HG02642 (cell line): ENCODE data around the gene GNLY.

Experiments used
- ATAC-seq: cut with Tn5 transposase; IDR thresholded peaks from one replicate; pipeline ENCODE4 v1.9.1; 2021; ENCODE audit warnings: mild to moderate bottlenecking; ENCODE audit not compliant: unreplicated experiment, poor library complexity

The GNLY gene

GRCh38 chr2:85722519-85722918, 28.4 kb downstream of the GNLY start:
- ATAC-seq = no peak

- ATAC-seq = no peak
Observed at GRCh38 chr2:85723707-85724360, 29.7 kb downstream of the GNLY start.

- no peak for ATAC-seq
Observed at GRCh38 chr2:85724731-85725181, 30.6 kb downstream of the GNLY start.

GRCh38 chr2:85725451-85725850, 31.3 kb downstream of the GNLY start:
- ATAC-seq = no peak

DNA sequence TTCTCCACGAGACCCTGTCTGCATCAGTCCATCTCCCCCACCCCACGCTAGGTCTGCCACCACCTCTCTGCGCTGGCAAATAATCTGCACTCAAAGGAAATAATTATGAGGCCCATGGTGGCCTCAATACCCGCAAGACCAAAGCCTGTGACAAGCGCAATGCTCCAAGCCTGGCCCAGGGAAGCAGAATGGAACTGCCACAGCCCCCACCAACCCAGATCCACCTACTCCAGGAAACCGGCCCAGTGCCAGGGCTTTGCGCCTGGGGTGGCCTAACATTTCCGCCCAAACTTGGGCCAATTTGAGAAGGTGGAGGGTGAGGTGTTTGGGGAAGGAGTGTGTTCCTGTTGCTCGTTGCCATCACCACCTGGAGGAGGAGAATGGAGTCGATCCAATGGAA, 33.6 kb downstream of the GNLY start:
- ATAC-seq = no peak

GRCh38 chr2:85728342-85728741, 34.2 kb downstream of the GNLY start:
- no peak for ATAC-seq

DNA sequence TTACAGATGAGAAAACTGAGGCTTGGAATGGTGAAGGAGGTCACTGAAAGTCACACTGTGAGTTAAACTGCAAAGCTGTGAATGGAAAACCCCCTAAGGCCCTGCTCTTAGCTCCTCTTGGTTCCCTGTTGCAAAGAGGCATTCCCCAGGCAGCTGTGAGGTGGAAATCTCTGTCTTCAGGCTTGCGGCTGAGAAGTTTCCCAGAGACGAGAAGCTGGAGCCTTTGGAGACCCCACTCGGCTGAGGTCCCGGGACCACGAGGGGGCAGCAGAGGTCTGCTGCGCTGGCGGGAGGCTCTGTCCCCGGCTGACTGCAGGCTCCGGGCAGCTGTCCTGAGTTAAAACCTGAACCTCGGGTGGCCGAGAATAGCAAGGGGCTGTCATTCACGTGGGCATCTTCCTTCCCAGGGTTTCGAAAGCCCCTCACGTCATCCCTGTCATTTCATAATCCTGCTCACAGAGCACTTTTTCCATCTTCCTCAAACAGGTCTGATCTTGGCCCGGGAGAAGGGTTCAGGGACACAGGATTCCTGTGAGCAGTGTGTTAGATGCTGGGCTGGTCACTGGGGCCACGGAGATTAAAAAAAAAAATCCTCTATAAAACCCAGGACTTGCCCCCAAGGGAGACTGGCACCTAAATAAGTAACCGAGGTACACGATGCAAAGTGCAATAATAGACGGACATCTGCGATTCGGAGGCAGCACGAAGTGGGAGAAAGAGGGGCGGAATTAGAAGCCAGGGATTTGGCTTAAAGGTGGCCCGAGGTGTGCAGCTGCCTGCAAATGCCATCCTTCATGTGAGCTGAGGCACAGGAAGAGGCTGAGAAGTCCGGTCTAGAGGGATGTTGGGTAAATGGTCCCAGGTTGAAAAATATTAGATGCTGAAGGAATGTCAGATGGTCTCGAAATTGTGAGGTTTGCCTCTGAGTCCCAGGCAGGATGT, 35.0 kb downstream of the GNLY start:
- no peak for ATAC-seq

GRCh38 chr2:85729825-85730510, 35.8 kb downstream of the GNLY start:
- no peak for ATAC-seq

DNA sequence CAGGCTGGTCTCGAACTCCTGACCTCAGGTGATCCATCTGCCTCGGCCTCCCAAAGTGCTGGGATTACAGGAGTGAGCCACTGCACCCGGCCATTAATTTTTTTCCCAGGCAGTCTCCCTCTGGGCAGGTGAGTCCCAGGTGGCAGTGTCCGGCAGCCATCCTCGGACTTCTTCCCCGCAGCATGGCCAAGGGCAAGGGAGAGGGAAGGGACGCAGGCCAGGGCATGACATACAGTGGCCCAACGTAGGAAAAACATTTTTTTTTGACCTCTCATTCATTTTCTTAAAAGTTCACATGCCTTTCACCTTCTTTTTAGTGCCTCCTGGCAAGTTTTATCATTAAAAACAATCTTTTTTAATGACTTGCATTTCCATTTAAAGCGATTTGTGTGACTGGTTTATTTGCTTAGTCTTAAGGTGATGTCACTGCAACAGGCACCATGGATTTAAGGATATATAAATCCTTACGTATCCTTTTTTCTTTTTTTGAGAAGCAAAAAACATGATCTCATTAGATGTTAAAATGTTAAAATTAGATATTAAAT, 36.6 kb downstream of the GNLY start:
- no peak for ATAC-seq

- no peak for ATAC-seq
Observed at GRCh38 chr2:85731606-85732005, 37.4 kb downstream of the GNLY start.

GRCh38 chr2:85732467-85733120, 38.4 kb downstream of the GNLY start:
- ATAC-seq = no peak

GRCh38 chr2:85733121-85733960, 39.2 kb downstream of the GNLY start:
- no peak for ATAC-seq

DNA sequence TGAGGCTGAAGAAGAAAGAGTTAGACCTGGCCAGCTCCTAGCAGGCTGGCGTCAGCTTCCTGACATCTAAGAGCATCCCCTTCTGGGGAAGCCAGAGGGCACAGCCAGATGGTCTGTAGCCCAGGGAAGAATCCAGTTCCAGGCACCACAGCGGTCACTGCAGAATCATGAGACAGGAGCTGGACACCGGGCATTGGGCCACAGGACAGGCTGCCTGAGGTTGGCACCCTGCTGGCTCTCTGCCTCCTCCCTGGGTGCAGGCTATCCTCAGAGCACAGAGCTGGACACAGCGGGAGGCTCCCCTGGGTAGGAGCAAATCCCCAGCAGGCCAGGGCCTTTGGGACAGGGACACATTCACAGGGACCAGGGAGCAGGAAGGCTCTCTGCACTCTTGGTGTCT, 39.9 kb downstream of the GNLY start:
- ATAC-seq = no peak

DNA sequence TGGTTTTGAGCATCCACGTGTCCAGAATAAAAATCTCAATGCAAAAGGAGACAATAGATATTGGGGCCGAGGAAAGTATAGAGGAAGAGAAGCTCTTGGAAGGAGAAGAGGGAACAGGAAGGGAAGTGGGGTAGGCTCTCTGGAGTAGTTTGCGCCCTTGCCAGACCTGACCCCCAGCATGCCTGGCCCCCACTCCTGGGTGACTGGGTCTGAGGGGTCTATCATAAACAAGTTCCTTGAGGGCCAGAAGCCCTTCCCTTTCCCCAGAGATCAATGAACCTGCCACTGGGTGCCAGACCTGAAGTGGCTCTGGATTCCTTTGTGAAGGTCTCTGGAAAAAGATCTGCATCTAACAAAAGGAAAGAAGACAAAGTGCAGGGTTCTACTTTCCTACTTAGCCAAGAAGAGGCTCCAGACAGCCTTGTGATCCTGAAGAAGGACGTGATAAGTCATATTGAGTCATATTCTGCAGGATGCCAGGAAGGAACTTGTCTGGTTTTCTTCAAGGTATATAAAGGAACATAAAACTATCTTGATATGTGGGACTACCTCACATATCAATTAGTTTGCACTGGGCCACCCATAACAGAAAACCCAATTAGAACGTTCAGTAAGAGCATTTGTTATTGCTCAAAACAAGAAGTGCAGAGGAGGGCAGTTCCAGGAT, 40.9 kb downstream of the GNLY start:
- ATAC-seq = no peak

DNA sequence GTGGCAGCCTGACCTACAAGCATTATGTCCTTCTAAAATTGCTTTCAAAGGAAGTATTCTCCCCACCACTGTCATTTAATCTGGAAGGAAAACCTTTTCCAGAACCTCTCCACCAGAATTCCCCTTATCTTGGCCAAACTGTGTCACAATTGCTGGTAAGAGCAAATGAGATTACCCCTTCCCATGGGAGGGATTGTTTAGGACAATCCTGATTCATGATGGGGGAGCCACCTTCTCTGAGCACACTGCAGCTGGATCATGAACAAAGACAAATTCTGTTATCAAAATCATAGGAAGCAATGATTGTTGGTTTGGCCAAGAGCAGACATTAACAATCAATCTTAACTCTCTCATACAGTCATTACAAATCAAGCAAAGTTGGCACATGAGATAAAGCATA, 41.5 kb downstream of the GNLY start:
- no peak for ATAC-seq

- no peak for ATAC-seq
Observed at GRCh38 chr2:85736456-85737355, 42.5 kb downstream of the GNLY start.

DNA sequence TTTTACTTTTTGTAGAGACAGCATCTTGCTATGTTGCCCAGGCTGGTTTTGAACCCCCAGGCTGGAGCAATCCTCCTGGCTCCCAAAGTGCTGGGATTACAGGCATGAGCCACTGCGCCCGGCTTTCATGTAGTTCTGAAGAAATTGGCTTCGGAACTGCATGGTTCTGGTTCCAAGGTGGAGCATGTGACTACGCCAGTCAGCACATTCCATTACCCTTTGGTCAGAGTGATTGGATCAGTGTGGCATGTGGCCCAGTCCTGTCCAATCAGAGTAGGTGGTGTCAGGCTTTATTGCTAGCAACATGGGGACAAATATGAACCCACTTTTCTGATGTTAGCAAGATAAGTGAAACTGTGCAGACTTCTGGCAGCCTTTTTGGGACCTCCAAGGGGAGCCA, 43.3 kb downstream of the GNLY start:
- no peak for ATAC-seq

DNA sequence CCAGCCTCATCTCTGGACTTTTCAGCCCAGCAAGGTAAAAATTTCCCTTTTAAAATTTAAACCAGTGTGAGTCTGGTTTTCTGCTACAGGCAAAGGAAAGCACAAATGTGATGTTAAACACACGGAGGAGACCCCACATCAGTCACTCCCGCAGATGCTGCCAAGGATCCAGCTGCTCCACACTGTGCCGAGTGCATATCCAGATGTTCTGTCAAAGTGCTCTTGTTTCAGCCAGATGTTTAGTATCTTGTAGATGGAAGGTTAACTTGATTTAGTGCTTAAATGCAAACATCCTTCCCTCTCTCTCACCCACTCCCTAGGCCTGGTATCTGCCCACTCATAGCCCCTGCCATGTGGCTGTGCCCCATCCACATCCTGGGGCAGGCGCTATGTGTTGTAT, 43.8 kb downstream of the GNLY start:
- no peak for ATAC-seq
